ENCODE measurements around the gene DENND6B.

DENND6B gene

DNA sequence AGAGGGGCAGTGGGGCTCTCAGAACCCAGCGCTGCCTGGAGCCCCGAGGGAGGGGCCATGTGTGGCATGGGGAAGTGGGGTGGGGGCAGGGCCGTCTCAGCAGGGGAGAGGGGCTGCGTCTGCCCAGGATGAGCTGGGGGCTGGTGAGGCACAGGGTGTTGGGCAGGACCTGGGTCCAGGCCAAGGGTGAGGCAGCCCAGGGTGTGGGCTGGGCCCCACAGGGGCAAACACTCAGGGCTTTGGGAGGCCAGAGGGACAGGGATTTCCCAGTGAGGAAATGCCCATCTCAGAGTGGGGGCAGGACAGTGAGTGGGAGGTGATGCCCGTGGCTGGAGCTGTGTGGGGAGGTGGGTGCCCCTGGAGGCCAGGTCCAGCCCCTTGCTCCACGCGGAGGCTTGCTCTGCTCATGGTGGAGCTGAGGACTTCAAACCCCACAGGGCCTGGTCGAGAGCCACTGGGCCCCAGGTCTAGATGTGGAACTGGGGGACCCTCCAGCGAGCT lies 24.7 kb downstream of the DENND6B start:
- DNase-seq = no peak

DNA sequence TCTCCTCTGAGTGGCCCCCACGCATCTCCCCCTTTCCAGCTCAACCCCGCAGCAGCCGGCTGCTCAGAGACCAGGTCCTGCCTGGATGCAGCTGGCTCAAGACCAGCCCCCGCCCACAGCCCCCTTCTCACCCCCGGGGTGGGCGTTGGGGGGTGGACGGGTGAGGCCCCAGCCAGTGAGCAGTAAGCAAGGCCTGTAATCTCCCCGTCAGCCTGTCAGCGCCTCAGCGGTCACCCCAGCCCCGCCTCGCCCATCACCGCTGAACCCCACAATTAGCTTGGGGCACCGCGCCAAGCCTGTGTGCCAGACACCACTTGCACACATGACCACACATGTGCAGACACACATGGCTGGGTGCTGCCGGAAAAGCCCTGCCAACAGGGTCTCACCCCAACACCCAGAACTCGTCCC lies 25.2 kb downstream of the DENND6B start:
- no peak for DNase-seq

DNA sequence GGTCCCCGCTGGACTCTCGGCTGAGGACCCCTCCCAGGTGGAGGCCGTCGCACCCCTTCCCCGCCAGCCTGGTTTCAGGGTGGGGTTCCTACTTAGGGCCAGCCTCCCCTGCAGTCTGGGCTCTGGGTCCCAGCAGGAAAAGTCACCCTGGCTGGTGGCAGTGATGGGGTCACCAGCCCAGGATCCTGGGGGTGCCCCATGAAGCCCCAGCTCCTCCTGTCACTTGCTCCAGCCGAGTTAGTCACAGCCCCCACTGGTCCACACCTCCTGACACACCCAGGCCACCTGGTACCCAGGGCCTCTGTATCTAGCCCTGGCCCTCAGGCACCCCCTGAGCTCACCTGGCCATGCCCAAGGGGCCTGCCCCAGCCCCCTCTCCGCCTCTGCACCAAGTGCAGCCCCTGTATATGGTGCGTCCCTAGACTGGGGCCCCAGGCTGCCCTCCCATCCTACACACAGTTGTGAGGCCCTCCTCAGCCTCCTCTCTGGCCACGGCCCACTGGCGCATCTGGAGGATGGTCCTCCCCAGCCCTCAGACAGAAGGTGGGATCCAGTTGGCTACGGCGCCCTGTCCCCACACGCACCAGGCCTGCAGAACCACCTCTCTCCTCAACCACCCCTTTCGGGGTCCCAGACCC lies 26.1 kb downstream of the DENND6B start:
- DNase-seq = no peak

DNA sequence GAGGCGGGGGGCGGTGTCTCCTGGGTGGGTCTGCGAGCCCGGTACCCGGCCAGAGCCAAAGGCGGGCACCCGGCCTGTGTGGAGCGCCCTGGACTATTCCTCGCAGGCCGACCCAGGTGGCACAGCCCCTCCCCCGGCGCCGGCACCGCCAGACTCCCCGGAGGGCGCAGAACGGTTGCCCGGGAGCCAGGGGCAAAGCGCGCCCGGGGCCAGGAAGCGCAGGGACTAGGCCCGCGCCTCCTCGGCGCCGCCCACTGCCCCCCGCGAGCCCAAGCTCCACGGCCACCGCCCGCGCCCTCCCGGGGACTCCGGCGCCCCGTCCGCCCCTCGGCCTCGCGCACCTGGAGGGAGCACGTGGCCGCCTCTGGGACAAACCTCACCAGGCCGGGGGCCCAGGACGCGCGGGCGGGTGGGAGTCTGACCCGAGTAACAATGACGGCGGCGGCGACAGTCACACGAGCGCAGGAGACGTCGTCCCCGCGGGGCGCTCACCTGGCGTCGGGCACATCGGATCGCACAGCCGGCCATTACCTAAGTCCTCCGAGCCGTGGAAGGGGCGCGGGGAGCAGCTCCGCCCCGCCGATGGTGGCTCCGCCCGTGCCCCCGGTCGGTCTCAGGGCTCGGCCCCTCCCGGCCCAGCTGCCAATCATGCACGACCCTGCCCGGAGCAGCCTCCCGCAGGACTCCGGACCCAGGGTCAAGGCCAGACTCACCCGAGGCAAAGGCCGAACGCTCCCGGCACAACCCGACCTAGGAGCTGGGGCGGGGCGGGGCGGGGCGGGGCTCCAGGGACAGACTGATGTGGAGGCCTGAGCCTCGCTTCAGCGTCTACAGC lies 26.8 kb downstream of the DENND6B start:
- DNase-seq = no peak

DNA sequence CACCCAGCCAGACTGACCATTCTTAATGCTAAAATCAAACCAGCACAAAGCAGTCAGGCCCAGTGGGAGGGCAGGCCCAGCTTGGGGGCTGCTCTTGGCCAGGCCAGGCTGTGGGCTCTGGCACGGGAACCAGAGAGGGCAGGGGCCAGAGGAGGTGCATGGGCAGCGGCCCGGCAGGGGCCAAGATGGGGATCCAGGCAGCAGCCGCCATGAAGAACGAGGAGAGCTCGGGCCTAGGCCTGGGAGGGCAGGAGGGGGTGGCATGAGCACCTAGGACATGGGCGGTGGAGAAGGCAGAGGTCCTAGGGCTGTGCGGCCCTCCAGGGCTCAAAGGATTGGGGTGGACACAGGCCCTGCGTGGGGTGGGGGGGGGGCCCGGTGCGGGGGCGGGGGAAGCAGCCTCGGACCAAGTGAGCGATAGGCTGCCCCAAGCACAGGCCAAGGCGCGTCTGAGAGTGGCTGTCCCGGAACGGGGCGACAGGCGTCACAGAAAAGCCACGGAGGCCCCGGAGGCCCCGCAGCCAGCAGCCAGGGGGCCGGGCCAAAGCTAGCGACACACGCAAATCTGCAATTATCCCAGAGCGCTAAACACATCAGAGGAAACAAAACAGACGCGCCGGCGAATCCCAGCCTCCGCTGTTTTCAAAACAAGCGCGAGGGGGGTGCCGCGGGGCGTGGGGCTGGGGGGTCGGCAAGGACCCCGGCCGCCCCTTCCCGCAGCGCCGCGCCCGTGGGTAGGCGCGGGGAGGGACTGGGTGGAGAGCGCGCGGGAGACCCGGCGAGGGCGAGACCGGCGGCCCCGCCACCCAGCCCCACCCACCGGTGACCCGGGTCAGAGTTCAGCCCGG lies 27.7 kb downstream of the DENND6B start:
- DNase-seq = no peak

DNA sequence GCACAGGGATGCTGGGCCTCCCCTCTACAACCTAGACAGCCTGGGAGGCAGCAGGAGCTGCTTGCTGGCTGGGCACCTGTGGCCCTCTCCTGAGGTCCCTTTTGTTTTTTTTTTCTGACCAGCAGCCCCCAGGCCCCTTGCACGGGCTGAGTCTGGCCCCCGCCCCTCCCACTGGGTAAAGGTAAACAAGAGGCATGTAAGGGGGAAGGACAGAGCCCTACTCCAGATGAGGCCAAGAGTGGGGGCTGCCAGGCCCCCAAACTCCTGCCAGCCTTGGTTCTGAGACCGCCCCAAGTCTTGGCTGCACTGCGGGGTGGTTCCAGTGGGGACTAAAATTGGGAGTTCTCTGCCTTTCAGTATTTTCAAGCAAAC lies 28.6 kb downstream of the DENND6B start:
- no peak for DNase-seq

DNA sequence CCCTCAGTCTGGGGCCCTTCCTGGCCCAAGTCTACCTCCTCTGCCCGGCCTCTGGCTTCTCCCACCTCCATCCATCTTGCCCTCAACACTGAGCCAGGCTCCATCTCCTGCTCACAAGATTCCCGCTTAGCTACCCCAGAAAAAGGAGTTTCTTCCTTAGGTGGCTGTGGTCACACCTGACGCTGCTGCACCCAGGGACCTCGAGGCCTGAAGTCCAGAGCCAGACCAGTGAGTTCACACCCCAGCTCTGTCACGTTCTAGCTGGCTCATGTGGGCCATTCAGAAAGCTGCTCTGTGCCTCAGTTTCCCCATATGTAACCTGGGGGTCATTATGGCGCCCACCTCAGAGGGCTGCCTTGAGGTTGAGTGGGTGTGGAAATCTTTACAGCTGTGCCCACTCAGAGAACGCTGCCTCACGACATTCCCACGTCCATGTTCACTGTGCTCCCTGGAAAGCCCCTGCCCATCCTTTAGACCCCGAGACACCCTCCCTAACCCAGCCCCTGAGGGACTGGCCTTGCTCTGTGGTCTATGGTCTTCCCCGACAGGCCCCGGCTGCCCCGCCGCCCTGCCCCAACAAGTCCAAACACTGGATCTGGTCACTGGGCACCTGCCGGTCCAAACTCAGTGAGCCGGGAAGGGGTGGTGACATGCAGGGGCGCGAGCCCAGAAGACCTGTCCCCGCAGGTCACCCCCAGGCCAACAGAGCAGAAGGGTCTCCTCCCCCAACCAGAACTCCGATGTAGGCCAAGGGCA lies 29.1 kb downstream of the DENND6B start:
- no peak for DNase-seq

DNA sequence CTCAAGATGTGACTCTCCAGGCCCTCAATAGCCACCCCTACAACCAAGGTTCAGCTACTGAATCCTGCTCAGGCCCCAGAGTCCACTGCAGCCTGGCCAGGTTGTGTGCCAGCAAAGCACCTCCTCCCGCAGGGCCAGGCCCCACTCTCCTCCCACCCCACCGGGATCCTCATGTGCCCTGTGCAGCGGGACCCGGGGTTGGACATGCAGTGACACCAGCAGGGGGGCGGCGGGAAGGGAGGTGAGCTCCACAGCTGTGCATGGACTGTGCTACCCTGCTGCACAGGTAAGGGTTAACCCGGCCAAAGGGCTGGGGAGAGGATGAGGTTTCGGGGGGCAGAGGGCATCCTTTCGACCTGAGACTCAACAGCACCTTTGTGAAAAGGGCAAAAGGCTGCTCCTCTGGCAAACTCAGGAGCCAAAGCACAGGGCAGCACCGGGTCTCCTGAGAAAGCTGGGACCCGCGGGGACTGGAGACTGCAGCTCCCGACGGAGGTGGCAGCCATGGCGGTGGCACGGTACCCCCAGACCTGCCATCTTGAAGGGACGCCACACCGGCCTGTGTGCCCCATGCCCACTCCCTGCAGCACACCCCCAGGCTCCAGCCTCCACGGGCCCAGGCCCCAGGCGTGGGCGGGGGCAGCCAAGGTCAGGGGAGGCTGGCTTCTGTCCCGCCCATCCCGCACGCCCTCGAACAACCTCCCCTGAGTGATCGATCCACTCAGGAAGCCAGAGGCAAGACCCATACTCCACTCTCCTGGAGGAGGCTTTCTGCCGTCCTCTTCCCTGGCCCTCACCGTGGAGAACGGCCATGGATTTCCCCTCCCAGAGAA lies 29.9 kb downstream of the DENND6B start:
- no peak for DNase-seq

DNA sequence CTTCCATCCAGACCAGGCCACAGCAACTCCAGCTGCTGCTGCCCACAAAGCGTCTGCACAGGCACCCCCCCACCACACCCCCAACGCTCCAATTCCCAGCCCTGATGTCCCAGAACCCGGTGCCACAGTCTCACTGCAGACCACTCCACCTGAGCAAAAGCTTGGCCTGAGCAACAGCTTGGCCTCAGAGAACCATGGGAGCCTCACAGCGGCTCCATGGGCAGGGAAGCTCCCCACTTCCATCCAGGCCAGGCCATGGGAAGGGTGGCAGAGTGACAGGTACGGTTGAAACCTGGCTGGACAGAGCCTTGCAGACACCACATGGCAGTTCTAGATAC lies 32.5 kb downstream of the DENND6B start:
- DNase-seq = no peak

DNA sequence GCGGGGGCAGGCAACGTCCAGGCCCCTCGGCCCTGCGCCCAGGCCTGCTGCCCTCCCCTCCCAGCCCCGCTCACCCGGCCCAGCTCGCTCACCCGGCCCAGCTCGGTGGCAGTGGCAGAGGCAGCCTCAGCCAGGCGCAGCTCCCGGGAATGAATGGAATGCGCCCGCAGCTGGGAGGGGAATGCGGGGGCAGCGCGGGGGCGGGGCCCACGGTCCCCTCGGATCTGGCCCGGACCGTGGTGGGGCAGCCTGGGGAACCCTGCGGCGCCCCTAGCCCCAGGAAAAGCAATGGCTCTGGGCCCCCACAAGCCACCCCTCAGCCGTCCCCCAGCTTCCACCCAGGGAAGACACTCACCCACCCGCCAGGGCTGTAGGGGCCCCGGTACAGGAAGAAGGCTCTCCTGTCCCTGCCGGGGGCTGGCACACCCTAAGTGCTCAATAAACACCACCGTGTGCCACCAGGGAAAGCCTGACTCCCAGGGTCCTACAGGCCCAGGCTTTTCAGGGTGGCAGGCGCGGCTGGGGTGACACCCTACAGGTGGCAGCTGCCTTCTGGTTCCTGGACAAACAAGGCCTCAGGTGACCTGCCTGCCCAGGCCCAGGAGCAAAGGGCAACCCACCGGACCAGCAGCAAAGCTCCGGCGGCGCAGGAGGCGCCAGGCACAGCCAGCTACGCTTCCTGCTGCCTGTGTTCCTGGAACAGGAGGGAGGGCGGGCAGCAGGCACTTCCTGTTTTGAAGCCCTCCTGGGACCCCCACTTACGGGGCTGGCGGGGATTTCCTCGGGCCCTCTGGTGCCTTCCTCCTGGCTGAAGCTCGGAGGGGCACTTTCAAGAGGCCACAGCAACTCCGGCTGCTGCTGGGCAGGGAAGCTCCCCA lies 33.1 kb downstream of the DENND6B start:
- no peak for DNase-seq

DNA sequence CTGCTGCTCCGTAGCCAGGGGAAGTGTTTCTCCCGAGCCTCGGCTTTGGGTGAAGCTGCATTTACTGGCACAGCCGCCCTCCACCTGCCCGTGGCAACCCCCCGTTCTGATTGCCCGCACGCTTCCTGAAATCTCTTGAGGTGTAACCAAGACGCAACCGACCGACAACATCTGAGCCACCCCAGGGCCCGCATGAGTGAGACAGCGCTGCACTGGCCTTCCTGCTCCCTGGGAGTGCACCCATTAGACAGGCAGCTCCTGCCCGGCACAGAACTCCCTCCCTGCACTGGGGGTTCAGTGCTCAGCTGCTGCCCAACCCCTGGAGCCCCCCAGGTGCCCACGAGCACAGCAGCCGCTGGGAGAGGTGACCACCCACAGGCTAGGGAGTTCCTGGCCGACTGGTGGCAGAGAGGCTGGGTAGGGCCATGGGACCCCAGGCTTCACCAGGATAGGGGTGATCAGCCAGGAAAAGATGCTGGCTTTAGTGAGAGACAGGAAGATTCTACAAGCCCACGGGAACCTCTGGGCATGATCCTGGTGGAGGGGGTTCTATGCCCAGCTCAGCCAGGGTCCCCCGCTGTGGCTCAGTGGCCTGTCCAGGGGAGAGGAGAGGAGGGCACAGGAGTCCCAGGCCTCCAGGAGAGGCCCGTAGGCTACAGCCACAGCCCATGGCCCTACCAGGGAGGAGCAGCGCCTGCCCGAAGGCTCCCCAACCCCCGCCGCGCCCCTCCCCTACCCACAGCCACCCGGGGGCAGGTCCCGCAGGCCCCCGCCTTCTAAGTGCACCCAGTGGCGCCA lies 34.0 kb downstream of the DENND6B start:
- DNase-seq = no peak

DNA sequence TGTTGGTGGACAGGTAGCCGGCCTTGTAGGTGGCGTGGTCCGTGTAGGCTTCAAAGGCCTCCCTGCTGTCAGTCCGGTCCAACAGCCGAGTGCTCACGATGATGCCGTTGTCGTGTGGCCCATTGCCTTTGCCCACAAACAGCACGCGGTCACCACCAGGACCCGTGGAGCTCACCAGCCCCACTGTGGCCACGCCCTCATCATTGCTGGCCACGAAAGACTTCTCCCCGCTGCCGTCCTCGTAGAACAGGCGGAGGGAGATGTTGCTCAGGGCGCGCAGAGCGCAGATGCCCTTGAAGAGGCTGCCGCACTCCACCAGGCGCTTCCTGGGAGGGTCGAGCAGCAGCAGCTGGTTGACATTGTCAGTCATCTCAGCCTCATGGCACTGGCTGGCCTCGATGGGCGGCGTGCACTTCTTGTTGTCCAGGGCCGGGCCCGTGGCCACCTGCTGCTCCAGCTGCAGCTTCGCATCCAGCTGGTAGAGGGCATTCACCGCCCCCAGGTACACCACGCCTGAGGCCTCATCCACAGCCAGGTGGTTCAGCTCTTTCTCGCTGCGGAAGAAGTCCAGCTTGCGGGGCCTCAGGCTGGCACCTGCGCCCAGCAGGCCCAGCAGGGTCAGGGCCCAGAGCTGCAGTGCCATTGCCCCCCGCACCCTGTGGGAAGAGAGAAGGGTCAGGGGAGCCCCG lies 36.7 kb downstream of the DENND6B start:
- no peak for DNase-seq

DNA sequence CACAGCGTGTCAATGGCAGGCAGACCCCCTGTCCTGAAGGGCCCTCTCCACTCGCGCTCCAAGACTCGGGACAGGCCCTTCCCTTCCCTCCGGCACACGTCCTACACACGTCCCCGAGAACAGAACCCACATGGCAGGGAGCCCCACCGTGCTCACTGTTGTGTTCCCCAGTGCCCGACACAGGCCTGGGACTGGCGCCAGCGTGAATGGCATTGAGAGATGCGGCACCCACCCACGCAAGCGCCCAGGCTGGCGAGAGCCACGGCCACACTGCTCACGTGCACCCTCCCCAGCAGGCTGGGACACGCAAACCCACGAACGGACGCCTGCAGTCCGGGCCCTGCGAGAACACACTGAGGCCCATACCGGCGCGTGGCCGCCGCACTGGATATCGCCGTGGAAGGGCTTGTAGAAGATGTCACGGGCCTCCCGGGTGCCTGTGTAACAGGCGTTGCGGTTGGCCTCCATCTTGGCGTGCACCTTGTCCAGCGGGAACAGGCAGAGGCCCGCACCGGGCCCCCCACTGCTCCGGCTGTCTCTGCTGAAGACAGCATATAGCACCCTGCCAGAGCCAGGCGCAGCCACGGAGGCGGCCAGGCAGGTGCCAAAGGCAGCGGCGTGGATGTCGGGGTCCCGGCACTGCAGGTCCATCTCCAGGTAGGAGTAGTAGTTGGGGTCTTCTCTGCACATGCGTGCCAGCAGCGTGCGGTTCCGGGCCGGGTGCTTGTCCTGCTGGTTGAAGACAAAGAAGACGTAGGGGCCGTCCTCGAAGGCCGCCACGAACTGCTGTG lies 37.5 kb downstream of the DENND6B start:
- no peak for DNase-seq

DNA sequence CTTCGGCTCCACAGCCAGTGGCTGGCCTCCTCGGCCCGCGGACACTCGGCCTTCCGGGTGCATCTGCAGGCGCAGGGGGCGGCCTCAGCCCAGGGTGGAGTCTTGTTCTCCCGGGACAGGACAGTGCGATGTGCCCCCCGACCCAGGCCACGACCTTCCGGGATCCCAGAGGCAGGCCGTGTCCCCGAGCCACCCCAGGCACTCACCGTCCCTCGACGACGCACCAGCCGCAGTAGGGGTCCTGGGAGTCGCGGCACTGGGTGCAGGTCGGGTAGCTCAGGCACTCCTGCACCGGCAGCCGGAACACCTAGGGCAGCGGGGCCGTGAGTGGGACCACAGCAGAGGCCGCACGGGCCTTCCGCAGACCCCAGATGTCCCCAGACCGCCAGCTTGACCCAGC lies 39.1 kb downstream of the DENND6B start:
- DNase-seq = no peak

DNA sequence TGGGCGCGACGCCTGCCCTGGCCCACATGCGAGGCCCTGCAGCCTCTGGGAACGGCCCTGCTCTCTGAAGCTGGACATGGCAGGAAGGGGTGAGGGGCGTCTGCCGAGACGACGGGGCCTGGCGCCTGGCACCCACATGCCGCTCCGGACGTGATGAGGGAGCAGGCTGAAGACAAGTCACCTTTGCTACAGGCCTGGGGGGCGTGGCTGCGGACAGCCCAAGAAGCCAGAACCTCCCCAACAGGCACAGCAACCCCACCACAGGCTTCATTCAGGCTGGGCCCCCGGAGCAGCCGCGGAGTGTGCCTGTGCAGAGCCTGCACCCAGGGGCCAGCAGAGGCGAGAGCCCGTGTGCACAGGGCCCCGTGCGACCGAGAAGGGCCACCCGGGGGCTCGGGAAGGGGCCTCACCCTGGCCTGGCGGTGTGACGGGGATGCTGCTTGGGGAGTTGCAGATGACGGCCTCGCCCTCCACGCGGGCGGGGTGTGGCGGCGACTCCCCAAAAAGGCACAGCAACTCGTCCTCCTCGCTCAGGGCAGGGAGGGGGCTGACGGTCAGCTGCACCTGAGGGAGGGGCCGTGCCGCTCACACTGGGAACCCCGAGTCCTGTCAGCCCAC lies 40.0 kb downstream of the DENND6B start:
- no peak for DNase-seq

DNA sequence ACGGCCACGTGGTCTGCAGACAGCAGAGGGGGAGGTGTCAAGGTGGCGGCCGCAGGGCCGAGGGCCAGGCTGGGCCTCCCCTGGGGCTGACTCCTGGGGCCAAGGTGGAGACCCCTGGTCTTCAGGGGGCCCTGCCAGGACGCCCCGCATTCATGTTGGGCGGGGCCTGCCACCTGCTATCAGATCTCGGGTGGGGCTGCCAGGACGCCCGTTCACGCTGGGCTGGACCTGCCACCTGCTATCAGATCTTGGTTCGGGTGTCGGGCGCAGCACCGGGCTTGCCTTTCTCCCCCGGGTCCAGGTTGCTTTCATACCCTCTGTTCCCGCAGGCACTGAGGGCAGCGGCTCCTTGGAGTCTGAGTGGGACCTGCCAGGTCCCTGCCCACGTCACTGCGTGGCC lies 40.5 kb downstream of the DENND6B start:
- DNase-seq = no peak

DNA sequence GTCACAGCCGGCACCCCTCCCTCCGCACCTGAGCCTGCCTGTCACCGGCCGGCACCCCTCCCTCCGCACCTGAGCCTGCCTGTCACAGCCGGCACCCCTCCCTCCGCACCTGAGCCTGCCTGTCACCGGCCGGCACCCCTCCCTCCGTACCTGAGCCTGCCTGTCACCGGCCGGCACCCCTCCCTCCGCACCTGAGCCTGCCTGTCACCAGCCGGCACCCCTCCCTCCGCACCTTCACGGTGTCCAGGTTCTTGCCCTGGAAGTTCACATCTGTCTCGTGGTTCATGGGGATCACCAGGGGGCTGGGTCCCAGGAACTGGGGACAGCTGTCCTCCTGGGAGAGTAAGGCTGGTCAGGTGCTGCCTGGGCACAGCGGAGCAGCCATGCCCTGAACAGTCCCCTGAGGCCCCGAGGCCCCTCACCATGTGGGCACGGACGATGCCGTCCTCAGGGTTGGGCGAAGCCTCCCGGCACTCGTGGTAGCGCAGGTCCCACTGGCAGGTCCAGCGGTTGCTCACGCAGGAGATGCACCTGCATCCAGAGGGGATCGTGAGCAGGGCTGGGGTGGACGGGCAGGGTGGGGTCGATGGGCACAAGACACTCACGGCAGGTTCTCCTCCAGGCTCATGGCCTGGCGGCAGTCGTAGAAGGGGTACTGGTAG lies 41.1 kb downstream of the DENND6B start:
- DNase-seq = no peak

DNA sequence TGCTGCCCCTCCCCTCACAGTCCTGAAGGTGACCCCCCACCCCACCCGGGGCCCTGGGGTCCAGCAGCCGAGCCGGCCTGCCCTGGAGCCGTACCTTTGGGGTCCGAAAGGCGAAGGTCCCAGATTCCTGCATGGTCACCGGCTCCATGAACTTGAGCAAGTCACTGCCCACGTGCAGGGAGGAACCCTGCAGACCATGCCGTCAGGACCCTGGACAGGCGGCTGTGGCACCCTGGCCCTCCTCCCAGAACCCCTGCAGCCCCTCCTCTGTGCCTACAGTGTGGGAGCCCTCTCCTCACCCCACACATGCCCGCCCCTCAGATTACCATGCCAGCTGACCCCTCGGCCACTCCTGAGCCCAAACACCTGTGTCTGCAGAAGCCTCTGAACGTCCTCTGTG lies 42.3 kb downstream of the DENND6B start:
- no peak for DNase-seq

Data from DMS 273 treated with DMSO at 0.1 percent for 48 hours (cell line).